Ammon's horn (tissue), 1 donor: ENCODE results near the gene TRIM39.

ENCODE experiments used
- DNase-seq: peaks from one replicate; pipeline ENCODE4 v3.0.0-alpha.2; 2016; ENCODE audit warnings: low spot score

Gene TRIM39

GRCh38 chr6:30327232-30327746, 562 bp downstream of the TRIM39 start:
- DNase-seq: no peak

DNA sequence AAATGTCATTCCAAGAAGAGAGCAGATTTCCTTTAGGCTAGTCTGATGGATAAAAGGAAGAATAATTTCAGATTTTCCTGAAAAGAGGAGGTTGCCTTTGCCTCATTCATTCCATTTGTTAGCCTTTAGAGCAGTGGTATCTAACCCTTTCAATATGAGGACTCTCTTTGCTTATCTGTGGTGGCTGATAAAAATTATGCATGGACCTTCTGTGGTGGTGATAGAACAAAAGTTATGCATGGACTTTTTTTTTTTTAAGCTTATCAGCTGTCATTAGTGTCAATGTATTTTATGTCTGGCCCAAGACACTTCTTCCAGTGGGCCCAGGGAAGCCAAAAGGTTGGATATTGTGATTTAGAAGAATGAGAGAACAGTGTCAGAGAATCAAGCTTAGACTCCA, 1.7 kb downstream of the TRIM39 start:
- DNase-seq: no peak

DNA sequence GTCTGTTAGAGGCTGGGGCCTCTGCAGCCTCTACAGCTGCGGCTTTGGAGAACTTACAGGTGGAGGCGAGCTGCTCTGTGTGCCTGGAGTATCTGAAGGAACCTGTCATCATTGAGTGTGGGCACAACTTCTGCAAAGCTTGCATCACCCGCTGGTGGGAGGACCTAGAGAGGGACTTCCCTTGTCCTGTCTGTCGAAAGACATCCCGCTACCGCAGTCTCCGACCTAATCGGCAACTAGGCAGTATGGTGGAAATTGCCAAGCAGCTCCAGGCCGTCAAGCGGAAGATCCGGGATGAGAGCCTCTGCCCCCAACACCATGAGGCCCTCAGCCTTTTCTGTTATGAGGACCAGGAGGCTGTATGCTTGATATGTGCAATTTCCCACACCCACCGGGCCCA, 2.6 kb downstream of the TRIM39 start:
- DNase-seq: no peak

DNA sequence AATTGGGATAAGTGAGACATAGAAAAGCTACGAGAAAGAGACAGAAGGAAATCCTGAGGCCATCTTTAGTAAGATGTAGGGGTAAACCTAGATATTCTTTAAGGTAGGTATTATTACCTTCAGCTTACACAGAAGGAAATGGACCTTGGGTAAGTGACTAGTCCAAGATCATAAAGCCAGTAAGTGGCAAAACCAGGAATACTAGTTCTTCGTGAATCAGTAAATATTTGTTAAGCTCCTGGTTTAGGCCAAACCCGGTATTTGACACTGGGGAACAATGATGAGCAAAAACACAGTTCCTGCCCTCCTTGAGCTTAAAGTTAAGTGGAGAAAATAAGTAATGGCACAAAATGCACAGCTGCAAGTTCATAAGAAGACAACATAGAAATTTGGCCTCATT, 5.3 kb downstream of the TRIM39 start:
- no peak for DNase-seq

- no peak for DNase-seq
These were observed 7.5 kb downstream of the TRIM39 start for GRCh38 chr6:30334075-30334783.

DNA sequence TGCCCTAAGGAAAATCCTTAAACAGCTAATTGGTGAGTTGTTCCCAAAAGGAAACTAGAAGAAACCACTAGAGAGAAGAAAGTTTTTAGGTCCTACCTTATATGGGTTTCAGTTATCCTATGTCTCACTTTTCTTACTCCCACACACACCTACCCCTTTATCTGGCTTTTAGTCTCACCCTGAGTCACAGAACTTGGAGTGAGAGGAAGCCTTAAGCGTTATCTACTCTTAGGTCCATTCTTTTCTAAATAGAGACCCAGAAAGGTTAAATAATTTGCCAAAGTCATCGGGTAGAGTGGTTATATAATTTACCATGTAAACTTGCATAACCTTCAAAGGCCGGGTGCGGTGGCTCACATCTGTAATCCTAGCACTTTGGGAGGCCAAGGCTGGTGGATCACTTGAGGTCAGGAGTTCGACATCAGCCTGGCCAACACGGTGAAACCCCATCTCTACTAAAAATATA, 13.9 kb downstream of the TRIM39 start:
- no peak for DNase-seq

- DNase-seq: no peak
These were observed 14.5 kb downstream of the TRIM39 start for GRCh38 chr6:30341218-30341617.

GRCh38 chr6:30341728-30342127, 15.0 kb downstream of the TRIM39 start:
- DNase-seq: no peak

DNA sequence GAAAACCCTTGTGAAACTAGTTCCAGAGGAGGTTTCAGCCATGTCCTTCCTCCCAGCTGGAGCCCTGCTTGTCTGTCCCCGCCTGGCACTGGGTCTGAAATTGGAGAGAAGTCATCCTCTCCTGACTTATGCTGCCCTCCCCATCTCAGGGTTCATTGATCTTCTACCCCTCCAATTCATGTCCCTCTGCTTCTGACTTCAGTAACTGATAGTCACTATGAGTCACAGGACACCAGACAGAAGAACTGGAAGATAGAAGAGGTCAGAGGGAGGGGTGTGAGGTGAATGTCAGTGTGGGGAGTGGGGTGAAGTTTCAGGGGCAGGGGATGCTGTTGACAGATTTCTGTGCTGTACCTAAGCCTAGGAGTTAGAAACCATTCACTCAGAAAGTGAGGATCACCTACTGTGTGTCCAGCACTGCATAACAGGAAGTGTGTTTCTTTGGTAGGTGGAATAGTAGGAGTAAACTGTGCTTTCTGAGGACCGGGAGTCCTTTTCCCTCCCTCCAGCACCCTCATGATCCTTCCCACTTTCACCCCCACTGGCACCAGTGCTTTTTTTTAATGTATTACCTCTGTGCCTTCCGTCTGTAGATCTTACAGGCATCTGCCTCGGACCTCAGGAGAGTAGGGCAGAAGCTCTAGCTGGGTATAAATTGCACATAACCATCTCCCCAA, 17.6 kb downstream of the TRIM39 start:
- no peak for DNase-seq

- peak; percentile 90 for DNase-seq
These were observed 18.3 kb downstream of the TRIM39 start, which contains the start of gene RPP21 for GRCh38 chr6:30344868-30345671. TSS of gene RPP21 (plus strand) at chr6:30345156. CDS start at chr6:30345172, 16 bp downstream.

DNA sequence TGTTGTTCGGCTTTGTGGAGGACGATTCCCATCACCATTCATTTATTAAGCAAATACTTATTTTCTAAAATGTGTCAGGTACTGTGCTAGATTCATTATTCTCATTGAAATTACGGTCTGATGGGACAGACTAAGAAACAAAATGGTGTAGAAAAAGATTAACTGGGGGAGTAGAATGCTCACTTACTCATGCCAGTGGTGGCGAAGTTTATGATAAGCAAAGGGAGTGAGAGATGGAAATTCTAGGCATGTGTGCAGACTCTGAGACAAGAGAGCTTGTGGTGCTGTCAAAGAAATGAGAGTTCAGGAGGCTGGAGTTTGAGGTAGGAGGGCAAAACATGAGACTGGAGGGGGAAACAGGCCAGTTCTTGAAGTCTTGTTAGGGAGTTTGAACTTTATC, 19.1 kb downstream of the TRIM39 start:
- DNase-seq: no peak

DNA sequence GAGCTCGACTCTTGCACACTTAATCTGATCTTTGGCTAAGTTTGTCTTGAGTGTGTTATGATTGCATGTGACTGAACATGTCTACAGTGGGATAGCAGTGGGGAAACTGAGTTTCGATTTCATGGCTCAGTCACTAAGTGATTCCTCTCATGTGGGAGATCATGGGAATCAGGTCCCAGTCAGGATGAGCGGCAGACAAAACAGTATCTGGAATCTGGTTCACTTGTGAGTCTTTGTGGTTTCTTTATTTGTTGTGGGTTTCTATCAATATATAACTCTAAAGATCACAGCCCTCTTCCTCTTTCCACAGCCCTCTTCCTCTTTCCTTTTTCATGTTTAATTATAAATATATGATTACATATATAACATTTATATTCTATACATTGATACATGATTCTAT, 22.2 kb downstream of the TRIM39 start:
- DNase-seq: no peak

- DNase-seq: no peak
These were observed 22.9 kb downstream of the TRIM39 start for GRCh38 chr6:30349421-30350177.

DNA sequence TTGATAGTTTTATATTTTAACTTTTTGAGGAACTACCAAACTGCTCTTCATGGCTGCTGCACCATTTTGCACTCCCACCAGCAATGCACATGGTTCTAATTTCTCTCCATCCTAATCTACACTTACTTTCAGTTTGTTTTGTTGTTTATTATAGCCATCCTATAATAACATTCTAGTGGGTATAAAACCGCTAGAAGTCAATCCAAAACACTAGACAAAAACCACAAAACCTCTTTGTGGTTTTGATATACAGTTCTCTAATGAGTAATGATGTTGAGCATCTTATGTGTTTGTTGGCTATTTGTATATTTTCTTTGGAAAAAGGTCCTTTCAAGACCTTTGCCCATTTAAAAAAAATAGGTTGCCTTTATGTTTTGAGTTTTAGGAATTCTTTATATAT, 23.8 kb downstream of the TRIM39 start:
- DNase-seq: no peak

- no peak for DNase-seq
These were observed 25.8 kb downstream of the TRIM39 start for GRCh38 chr6:30352550-30352949.

- DNase-seq: no peak
These were observed 28.6 kb downstream of the TRIM39 start for GRCh38 chr6:30355281-30355680.

GRCh38 chr6:30356536-30356935, 29.8 kb downstream of the TRIM39 start:
- DNase-seq: no peak

DNA sequence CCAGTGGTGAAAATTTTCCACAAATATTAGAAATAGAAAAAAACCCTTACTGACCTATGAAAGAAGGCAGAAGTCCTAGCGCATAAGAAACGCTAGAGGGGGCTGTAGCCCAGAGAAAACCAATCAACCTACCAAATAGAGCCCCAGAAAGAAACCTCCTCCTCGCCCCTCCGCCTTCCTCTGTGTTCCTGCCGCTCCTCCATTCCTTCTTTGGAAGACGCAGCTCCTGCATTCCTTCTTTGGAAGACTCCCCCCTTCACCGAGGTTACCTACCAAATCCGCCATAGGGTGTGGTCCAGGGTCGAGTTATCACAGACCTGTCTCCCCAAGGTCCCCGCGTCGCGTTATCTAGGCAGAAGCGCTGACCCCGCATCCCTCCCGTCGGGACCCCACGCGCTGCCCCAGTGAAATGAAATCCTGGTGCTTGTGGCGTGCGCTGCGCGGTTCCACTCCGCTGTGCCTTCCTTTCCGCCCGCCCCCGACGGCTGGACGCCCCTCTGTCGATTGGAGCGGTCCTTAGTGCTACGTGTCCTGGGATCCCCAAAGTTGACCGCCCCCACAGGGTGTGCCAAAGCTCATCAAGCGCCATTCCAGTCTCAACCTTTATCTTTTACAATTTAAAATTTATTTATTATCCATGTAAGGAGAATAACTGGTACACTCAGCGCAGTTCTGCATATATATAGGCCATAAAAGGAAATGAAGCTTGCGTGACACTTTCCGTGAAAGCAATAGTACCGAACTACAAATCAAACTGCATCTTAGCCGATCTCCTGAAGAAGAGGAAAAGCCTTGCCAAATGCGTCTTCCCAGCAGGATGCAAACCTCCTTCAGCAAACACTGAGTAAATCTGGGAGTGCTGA, 31.2 kb downstream of the TRIM39 start:
- peak; percentile 80 for DNase-seq

DNA sequence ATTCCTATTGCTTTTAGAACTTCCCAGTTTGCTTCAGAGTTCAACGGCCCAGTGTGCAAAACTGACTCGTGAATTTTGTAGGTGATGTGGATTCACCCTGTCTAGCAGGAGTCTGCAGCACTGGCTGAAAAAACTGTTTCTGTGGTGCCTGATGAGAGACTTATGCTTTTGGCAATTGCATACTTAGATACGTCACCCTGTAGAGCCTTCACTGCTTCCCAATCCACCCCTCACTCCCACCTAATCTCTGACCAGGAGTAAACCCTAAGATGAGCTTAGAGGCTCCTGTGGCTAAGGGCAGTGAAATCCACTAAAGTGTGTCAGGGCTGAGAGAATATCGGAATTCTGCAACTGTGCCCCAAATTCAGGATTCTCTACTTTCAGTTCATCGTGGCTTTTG, 32.5 kb downstream of the TRIM39 start:
- DNase-seq: no peak

- no peak for DNase-seq
These were observed 33.4 kb downstream of the TRIM39 start for GRCh38 chr6:30360139-30360538.

- DNase-seq: no peak
These were observed 34.9 kb downstream of the TRIM39 start for GRCh38 chr6:30361661-30362060.
